ENCODE measurements around the gene IFT52.

The IFT52 gene

GRCh38 chr20:43694763-43695162 lies 104.0 kb downstream of the IFT52 start:
- DNase-seq, result no peak

GRCh38 chr20:43695571-43695970 lies 104.8 kb downstream of the IFT52 start:
- no peak for DNase-seq
